GM21786 (cell line): ENCODE results near the gene WDR46.
A peak's percentile ranks its signal among the peaks of the same experiment; 100 is the strongest.

Experiments
- ATAC-seq: cut with Tn5 transposase; IDR thresholded peaks from one replicate; pipeline ENCODE4 v1.9.1; 2021; ENCODE audit not compliant: unreplicated experiment

The WDR46 gene

DNA sequence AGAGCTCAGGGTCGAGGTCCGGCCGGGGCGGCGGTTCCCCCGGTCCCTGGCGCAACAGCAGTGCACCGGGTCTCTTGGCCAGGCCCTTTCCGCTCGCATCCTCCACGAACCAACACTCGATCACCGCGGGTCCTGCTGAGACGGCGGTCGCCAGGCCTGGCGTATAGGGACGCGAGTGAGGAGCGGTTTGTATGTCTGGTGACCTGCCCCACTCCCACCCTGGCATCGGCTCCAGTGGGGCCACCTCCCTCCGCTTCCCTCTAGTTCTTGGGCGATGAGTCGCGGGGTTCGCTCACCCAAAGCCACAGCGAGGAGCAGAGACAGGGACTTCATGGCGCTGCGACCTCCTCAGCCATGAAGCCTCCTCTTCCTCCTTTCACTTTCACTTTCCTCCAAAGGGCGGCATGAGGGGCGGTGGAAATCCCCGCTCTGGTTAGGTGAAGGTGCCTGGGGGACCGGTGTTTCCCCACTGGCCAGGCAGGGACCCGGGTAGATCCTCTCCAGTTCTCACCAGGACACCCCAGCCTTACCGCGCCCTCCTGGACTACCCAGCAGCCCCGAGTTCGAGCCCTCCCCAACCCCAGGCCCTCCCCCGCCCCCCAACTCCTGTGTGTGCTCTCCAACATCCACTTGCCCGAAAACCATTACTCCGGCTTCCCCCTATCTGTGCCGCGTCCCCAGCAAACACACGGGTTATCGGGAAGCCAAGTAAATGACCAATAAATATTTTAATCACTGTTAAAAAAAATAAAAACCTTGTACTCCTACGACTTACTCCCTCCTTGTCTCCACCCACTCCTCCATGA, 24.9 kb upstream of the WDR46 start, which contains the start of gene TAPBP:
TSS of gene TAPBP (minus strand) at position 370 of the 806 bp plus-strand sequence. CDS start at position 333, 37 bp downstream.
- peak; percentile 31 for ATAC-seq

DNA sequence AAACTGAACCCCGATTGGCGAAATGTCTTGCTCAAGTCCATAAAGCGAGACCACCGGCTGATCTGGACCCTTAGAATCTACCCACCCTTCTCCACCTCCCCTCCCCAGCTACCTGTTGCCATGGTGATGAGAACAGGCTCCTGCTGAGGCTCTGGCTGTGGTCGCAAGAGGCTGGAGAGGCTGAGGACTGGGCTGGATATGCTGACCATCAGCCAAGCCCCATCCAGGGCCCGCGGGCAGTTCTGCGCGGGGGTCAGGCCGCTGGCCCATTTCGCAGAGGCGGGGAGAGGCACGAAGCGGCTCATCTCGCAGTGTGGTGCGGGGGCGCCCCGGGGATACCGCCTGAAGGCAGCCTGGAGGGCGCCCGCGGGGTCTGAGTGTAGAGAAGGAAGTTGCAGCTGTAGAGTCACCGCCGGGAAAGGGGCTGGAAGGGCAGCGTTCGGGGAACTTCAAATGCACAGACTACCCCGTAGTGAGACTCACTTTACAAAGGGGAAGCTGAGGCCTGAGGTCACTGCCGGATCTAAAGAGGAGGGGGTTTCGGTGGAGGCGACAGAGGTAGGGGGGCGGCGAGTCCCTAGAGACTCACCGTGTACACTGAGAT, 24.2 kb upstream of the WDR46 start:
- ATAC-seq = peak; percentile 2

DNA sequence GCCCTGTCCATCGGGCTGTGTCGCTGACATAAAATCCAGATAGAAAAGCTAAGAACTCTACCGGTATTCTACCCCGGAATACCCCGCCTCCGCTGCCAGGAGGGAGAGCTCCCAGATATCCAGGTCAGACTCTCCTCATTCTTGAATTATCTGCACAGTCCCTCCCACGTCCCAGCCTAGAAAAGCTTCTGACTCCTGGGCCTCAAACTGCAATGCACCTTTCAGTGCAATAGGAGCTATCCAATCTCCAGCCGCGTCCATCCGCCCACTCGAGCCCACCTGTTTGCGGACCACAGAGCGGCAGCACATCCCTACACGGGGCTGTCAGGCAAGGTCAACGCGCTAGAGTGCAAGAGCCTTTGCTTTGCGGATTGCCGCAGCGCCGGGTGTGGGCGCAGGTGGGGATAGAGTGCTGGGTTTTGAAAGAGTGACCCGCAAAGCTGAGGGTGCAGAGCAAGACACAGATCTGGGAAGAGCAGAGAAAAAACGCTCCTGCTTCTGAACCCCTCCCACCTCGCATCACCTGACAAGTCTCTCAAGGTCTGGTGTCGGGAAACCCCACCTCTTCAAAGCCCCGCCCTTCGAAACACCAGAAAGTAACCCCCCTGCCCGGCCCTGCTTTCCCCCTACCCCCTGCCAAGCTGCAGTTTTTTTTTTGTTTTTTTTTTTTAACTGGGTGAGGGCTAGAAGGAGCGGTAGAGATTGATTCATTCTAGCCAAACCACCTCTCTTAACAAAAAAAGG, 23.5 kb upstream of the WDR46 start:
- ATAC-seq = no peak

DNA sequence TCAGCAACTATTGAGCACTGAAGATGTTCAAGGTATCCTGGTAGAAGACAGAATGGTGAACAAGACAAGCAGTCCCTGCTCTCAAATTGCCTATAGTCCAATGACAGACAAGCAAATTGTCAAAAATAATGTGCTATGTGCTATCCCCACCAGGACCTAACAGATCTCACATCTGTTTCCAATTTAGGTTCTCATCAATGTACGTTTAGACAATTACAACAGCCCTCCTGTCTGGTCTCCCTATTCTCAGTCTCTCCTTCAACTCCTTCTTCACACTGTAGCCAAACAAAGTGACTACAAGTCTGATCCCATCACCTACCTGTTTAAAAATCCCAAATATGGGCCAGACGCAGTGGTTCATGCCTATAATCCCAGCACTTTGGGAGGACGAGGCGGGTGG, 17.3 kb upstream of the WDR46 start:
- ATAC-seq = no peak

DNA sequence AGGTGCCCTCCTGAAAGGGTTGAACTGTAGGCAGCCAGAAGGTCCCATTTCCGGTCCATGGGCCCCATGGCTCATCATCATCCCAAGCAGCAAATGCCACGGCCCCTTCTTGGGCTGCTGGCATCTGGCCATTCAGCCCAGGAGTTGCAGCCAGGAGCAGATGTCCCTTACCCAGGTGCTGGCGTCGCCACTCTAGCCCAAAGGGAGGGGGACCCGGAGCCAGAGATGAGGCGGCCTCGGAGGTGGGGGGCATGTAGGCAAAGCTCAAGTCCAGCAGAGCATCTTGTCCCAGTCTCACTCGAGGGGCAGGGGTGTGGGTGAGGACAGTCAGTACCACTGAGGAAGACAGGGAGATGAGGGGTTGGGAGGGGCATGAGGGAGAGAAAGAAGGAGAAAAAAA, 16.0 kb upstream of the WDR46 start:
- ATAC-seq = no peak

DNA sequence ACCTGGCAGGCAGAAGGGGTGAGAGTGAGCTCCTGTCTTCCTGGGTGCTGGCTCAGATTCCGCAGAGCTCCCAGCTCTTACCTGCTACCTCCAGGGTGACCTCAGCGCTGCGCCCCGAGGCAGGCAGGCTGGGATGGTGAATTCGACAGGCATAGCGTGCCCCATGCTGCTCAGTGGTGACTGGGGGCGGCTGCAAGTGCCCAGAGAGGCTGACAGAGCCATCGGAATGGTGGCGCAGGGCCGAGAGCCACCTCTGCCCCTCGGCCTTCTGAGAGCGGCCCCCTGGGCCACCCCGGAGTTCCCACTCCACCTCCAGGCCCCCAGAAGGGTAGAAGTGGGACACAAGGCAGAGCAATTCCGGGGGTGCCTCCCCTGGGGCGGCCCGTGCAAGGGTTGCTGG, 15.2 kb upstream of the WDR46 start:
- no peak for ATAC-seq

DNA sequence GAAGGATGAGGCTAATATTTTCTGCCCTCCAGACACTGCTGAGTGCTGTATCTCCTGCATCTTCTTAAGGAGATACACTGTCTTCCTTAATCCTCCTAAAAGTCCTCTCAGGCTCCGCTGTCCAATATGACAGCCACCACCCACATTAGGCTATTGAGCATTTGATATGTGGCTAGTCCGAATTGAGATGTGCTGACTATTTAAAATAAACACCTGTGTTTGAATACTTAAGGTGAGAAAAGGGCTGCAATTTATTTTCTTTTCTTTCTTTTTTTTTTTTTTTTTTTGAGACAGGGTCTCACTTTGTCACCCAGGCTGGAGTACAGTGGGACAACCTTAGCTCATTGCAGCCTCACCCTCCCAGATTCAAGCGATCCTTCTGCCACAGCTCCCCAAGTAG, 12.8 kb upstream of the WDR46 start:
- ATAC-seq = no peak

DNA sequence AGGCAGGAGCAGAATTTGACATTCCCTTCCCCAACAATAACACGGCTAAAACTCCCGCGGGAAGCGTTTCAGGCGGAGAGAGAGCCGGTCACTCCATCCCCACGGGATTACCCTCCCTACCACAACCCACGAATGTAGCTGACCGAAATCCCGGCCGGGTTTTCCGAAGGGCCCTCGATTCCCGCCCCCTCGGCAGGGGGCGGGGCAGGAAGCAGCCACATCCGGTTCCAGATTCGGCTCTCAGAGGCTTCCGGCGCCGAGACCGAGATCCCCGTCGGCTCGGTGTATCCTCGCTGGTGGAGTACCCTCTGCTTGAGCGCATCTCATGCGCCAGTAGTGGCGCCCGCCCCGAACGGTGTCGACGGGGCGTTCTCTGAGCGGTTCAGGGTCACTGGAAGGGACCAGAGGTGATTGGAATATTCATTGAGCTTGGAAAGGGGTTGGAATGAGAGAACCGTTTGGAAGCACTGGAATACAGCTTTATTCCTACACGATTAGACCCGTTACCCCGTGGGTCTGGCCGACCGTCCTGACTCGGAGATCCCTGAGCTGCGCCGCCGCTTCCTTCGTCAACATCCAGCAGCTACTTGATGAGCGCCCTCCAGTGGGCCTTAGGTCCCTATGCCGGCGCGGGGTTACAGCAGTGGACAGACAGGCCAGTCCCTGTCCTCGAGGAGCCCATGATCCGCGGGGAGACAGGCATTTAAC, 10.4 kb upstream of the WDR46 start:
- peak; percentile 67 for ATAC-seq

DNA sequence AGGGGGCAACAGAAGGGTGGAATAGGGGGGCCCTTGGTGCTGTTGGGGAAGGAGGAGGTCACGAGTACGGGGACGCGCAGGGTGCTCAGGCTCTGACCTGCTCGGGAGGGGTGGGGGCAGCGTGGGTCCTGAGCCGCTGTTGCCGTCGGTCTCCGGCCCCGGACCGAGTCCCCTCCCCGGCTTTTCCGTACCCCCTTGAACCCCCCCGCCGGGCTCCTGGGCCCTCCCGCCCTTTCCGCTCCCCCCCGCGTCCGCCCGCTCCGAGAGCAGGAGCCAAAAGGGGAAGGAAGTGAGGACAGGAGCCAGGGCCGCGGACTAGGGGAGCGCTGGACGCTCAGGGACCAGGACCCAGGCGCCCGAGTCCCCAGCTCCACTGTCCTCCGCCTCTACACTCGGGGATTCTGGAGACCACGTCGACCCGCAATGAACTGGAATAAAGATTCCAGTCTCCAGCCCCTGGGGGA, 9.8 kb upstream of the WDR46 start, which contains the start of gene RGL2:
TSS of gene RGL2 (minus strand) at position 170 of the 464 bp plus-strand sequence. CDS start 332 bp downstream, outside the sequence.
- peak; percentile 29 for ATAC-seq

DNA sequence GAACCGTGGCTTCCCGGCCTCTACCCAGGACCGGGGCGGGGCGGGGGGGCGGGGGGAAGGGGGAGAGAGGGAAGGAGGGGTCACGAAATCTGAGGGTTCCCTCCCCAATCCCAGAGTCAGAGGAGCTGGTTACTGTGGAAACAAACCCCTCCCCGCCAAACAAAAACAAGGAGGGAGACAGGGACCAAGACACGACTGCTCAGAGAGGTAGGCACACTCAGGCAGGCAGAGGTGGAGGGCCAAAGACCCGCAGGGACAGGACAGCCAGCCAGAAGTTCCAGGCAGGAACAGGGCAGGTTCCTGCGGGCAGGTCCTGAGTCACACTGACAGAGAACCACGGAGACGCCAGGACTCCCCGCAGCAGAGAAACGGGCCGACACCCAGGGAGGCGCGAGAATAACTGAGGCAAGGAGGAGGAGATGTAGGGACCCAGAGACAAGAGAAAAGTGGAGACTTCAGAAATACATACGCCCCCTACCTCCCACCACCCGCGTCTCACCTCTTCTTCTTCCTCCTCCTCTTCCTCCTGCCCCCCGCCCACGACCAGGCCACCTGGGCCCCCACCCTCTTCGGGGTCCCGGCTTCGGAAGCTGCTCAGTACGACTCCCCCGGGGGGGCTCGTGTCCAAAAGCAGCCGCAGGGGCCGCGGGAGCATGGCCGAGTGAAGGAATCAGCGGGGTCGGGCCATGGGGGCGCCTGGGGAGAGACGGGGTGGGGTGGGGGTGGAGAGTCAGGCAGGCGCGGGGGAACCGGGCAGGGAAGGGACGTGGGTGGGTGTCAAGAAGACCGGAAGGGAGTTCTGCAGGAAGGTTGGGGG, 9.1 kb upstream of the WDR46 start:
- ATAC-seq = no peak

DNA sequence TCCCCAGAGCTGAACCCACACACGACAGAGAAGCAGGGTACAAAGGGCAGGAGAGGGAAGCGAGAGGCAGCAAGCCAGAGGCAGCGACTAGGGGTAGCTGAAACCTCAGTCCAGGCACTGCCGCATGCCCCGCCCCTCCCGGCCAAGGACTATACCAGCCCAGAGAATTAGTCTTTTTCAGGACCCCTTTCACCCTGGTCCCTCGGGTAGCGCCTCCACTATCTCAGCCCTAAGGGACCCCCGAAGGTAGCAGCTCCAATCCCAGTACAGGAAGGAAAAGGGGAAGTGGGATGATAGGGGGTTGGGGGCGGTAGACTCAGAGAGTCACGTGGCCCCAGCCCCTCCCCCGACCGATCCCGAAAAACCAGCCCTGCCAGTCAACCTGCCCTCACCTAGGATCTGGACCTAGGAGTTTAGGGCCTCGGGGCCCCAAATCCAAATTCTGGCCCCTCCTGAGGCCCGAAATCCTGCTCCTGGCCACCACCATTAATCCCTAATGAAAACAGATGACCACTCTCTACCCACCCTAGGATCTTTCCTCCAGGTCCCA, 8.4 kb upstream of the WDR46 start:
- no peak for ATAC-seq

DNA sequence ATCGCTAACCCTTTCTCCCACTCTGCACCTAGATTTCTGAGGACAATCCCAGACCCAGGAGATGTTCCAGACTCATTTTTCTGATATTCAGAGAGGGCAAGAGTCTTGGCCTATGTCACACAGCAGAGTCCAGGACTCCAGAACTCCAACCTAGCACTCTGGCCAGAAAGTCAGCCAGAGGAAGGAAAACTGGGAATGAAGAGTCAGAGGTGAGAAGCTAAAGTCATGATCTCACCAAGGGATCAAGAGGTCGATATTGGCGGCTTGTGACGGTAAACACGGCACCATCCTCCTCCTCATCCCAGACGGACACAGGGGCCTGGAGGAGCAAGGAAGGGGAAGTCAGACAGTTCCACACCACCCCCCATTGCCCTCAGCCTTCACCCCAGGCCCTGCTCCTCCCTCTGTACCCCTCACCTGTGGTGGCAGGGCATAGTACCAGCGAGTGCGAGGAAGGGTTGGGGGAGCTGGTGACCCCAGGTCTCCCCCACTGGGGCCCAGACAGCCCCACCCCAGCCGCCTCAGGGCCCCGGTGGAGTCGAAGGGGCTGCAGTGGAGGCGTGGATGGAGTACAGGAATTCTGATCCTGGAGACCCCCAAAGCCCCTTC, 7.9 kb upstream of the WDR46 start:
- ATAC-seq = no peak

DNA sequence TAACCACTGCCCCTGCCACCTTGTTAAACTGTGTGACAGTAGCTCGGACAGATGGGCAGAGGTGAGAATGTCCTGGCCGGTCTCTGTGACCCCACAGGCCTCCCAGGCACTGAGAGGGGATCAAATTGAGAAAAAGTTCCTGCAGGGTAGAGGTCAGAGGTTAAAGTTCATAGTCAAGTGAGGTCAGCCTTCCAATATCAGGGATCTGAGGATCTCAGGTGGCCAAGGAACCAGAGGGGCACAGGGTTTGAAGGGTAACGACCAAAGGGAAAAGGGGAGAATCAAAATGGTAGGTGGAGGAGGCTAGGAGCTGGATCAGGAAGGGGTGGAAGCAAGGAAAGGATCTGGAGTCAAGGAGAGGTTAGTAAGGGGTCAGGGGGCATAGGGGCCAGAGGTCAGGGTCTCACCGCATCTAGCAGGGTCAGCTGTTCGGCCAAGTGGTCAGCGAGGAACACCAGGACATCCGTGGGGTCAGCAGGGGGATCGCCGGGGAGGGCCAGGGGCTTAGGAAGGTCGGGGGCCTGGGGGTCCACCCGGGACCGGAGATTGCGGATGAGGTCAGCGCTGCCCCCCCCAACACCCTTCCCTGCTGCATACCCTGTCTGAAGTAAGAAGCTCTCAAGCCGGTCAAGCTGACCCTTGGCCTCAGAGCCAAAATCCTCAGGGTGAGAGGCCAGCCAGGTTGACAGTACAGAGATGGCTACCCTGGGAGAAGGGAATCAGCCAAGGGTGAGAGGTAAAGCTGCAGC, 6.8 kb upstream of the WDR46 start:
- ATAC-seq = no peak

DNA sequence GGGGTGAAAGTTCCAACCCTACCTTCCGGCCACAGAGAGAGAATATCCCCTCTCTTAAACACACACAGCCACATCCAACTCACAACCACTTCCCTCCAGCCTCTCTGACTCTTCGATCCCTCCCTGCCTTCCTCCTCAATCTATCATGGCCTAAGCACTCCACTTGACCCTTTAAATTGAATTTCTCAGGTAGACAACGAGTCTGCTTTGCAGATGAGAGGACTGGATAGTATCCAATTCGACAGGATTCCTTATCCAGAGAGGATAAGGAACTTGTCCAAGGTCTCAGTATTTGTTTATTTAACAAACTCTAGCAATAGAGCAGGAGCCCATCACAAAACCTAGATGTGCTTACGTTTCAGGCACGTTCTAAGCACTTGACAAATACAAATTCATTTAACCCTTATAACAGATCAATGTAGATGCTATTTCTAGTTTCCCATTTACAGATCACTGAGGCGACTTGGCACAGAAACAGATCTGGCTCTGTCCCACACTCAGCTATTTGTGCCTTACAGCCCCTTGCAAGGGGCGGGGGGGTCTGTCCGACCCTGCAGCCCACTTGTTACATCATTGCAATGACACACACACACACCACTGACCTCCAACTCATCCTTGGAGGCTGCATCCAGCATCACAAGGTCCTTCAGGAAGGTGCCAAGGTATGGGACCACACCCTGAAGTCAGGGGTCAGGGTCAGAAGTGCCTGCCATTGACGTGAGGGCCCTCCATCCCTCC, 5.2 kb upstream of the WDR46 start:
- ATAC-seq = no peak

DNA sequence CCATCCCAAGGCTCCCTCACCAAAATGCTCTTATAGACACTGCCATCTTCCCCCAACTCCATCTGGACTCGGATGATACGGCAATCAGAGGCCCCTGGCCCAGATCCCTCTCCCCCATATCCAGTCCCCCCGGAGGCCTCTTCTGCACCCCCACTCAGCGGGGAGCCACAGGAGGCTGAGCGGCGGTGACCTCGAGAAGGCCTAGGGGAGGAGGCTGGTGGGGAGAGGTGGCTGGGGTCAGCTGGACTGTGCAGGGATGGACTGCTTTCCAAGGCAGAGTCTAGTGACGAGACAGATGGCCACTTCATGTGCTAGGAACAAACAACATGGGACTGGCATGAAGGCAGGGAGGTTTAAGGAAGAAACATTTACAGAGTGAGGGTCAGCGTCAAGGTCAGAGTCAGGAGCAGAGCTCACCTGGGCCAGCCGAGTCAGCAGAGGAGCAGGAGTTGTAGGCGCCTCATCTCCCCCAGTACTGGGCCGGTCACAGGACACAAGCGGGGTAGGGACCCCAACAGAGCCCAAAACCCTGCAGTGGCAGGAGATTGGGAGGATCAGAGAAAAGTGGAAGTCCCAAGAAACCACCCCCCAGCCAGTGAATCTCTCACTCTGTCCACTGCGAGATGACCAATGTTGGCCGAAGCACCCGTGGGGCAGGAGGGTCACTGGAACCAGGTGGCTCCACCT, 4.1 kb upstream of the WDR46 start:
- no peak for ATAC-seq

DNA sequence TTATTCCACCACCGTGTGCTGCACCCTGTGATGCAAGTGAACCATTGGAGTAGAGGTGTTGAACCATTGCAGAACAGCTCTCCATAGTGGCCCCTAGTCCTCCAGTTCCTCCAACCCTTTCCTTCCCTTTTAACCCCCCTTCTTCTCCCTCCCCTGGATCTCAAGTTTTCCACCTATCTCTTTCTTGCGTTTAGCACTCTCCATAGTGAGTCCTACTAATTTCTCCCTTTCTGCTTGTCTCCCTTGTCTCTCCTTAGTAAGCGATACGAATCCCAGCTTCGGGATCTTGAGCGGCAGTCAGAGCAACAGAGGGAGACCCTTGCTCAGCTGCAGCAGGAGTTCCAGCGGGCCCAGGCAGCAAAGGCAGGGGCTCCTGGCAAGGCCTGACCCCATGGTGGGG, 1.4 kb upstream of the WDR46 start:
- ATAC-seq = no peak

DNA sequence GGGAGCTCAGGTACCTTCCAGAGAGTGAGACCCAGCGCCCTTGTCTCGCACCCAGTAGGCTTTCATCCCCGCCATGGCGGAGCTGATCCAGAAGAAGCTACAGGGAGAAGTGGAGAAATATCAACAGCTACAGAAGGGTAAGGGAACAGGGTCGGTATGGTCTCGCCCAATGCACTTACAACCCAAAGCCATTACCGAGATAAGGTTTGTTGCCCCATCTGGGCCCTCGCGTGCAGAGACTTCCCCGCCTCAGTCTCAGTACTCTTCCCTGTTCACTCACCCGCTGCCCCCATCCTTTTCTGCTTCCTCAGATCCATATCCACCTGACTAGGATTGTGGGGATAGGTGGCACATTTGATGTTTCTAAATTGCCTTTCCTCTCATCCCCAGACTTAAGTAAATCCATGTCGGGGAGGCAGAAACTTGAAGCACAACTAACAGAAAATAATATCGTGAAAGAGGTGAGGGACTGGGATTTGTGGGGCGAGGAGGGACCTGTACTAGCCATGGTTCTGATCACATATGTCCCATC, 811 bp upstream of the WDR46 start:
- ATAC-seq = no peak
